Endodermal cell (in vitro differentiated cells): ENCODE data around the gene IL1RN. TPM values are rescaled to one million over a fixed set of nuclear protein-coding genes. Genes with fewer than 3 reads are reported as not detected.

Experiments
- DNase-seq: peaks from one replicate; pipeline ENCODE4 v3.0.0-alpha.2; 2017
- H3K27ac ChIP-seq: 2 replicates; pipeline ENCODE4 v1.5.1; 2013; ENCODE audit warnings: mild to moderate bottlenecking, low read depth, low read length, moderate library complexity
- H3K27me3 ChIP-seq: 2 replicates; pipeline ENCODE4 v1.6.1; 2013; ENCODE audit warnings: mild to moderate bottlenecking, low read length, moderate library complexity; ENCODE audit not compliant: insufficient read depth, control insufficient read depth, poor library complexity, severe bottlenecking
- H3K36me3 ChIP-seq: 2 replicates; pipeline ENCODE4 v1.7.0; 2013; ENCODE audit warnings: mild to moderate bottlenecking, low read length, moderate library complexity; ENCODE audit not compliant: control insufficient read depth, insufficient read depth
- H3K4me1 ChIP-seq: one replicate; pipeline ENCODE4 v1.7.0; 2013; ENCODE audit warnings: low read length; ENCODE audit not compliant: control insufficient read depth, insufficient read depth
- H3K4me3 ChIP-seq: 2 replicates; pipeline ENCODE4 v1.5.1; 2013; ENCODE audit warnings: mild to moderate bottlenecking, low read length, moderate library complexity
- H3K9ac ChIP-seq: 2 replicates; pipeline ENCODE4 v1.6.1; 2013; ENCODE audit warnings: mild to moderate bottlenecking, low read length, moderate library complexity; ENCODE audit not compliant: poor library complexity, severe bottlenecking; ENCODE audit errors: extremely low read depth
- H3K9me3 ChIP-seq: 2 replicates; pipeline ENCODE4 v1.6.1; 2013; ENCODE audit warnings: mild to moderate bottlenecking, low read length, moderate library complexity; ENCODE audit not compliant: control insufficient read depth
- H3K27ac Mint-ChIP-seq: 2 replicates; pipeline ENCODE4 v1.8.0; 2020; ENCODE audit warnings: mixed read lengths
- H3K27me3 Mint-ChIP-seq: 2 replicates; pipeline ENCODE4 v1.8.0; 2021; ENCODE audit warnings: mild to moderate bottlenecking, mixed read lengths; ENCODE audit not compliant: insufficient read depth
- H3K36me3 Mint-ChIP-seq: 2 replicates; pipeline ENCODE4 v1.8.0; 2020; ENCODE audit warnings: low read depth, mixed read lengths
- H3K4me1 Mint-ChIP-seq: 2 replicates; pipeline ENCODE4 v1.8.0; 2020; ENCODE audit warnings: mixed read lengths
- H3K4me3 Mint-ChIP-seq: 2 replicates; pipeline ENCODE4 v1.8.0; 2020; ENCODE audit warnings: mild to moderate bottlenecking, moderate library complexity, mixed read lengths
- H3K9me3 Mint-ChIP-seq: 2 replicates; pipeline ENCODE4 v1.8.0; 2020; ENCODE audit warnings: mild to moderate bottlenecking, mixed read lengths
- CTCF ChIP-seq: fragments of 200-600 bp; sonication (generic); conservative IDR thresholded peaks from 2 replicates; pipeline ENCODE4 v1.5.0; 2021; ENCODE audit warnings: antibody characterized with exemption, mild to moderate bottlenecking
- WGBS, 2 experiments: methylation state at CpG; one replicate each; pipeline versions ENCODE4 v1.1.5 to v1.1.7; 2013; ENCODE audit warnings: missing lambda C conversion rate in 2 of 2, mixed read lengths in 1 of 2; ENCODE audit not compliant: insufficient coverage in 1 of 2, insufficient read length in 1 of 2; 5-methylcytosine and 5-hydroxymethylcytosine counted together
- total RNA-seq, 2 donors: library from RNA; stranded (reverse); fragmentation: NEBNext Ultra II Directional in 1 of 2; extraction: Animal tissue kit (Norgen Biotek cat#: 25700) in 1 of 2; gene quantifications; 2 replicates in 1 of 2; 3 replicates in 1 of 2; pipeline ENCODE4 v1.2.1, GENCODE V29; 2021

IL1RN gene
- total RNA-seq, 2 donors from 2014 or later, result not detected

DNA sequence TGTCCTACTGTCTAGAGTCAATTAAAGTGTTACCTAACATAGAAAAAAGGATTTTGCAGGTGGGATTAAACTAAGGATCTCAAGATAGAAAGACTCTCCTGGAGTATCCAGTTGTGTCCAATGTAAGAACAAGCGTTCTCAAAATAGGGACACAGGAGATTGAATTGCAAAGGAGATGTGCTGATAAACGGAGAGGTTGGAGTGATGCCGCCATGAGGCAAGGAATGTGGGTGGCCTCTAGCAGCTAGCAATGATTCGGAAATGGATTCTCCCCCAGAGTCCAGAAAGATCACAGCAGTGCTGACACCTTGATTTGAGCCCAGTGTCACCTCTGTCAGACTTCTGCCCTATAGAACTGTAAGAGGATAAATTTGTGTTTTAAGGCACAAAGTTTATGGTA, 24.1 kb upstream of the IL1RN start:
- Mint-ChIP-seq H3K27me3 (peaks cover 56% of the 10 kb centered on the region), H3K4me1 (peaks cover 9% of the 10 kb centered on the region), H3K9me3 (peaks cover 22% of the 10 kb centered on the region), H3K36me3 (no peaks in the 10 kb centered on the region), H3K27ac (no peak overlapping the region), H3K4me3 (no peak overlapping the region)
- Histone ChIP-seq H3K4me1 (no peaks in the 10 kb centered on the region), H3K4me3 (no peak overlapping the region), H3K36me3 (no peaks in the 10 kb centered on the region), H3K9me3 (peaks cover 28% of the 10 kb centered on the region), H3K27me3 (peaks cover 55% of the 10 kb centered on the region), H3K27ac (no peak overlapping the region), H3K9ac (no peak overlapping the region)
- WGBS, 2 experiments, result 91 to 100% methylated on average over 4 of the region's 4 CpGs
- no peak for TF ChIP-seq CTCF
- no peak for DNase-seq

- Histone ChIP-seq H3K4me1 (no peaks in the 10 kb centered on the region), H3K9me3 (peaks cover 28% of the 10 kb centered on the region), H3K4me3 (no peak overlapping the region), H3K36me3 (no peaks in the 10 kb centered on the region), H3K9ac (no peak overlapping the region), H3K27ac (no peak overlapping the region), H3K27me3 (peaks cover 62% of the 10 kb centered on the region)
- peaks cover 20% of the 10 kb centered on the region for H3K9me3 Mint-ChIP-seq
- H3K4me1 Mint-ChIP-seq, result peaks cover 13% of the 10 kb centered on the region
- no peaks in the 10 kb centered on the region for H3K36me3 Mint-ChIP-seq
- no peak for TF ChIP-seq CTCF
- no peak overlapping the region for H3K4me3 Mint-ChIP-seq
- H3K27ac Mint-ChIP-seq, result no peak overlapping the region
- no peak for DNase-seq
- WGBS, 2 experiments, result 89 to 92% methylated on average over 2 to 3 of the region's 3 CpGs
- H3K27me3 Mint-ChIP-seq, result peaks cover 54% of the 10 kb centered on the region
Observed at GRCh38 chr2:113104054-113104611, 23.3 kb upstream of the IL1RN start.

GRCh38 chr2:113105047-113105785, 22.2 kb upstream of the IL1RN start:
- H3K9me3 Mint-ChIP-seq, result peaks cover 20% of the 10 kb centered on the region
- H3K4me3 Mint-ChIP-seq, result no peak overlapping the region
- H3K9me3 ChIP-seq, result peaks cover 28% of the 10 kb centered on the region
- 69 to 86% methylated on average over 4 to 6 of the region's 6 CpGs for WGBS, 2 experiments
- H3K4me1 Mint-ChIP-seq, result peaks cover 18% of the 10 kb centered on the region
- no peak overlapping the region for H3K9ac ChIP-seq
- H3K27ac ChIP-seq, result no peak overlapping the region
- no peak for DNase-seq
- TF ChIP-seq CTCF, result no peak
- no peaks in the 10 kb centered on the region for H3K36me3 ChIP-seq
- H3K27ac Mint-ChIP-seq, result no peak overlapping the region
- peaks cover 63% of the 10 kb centered on the region for H3K27me3 Mint-ChIP-seq
- no peaks in the 10 kb centered on the region for H3K4me1 ChIP-seq
- H3K27me3 ChIP-seq, result peaks cover 73% of the 10 kb centered on the region
- no peaks in the 10 kb centered on the region for H3K36me3 Mint-ChIP-seq
- no peak overlapping the region for H3K4me3 ChIP-seq
